OCI-LY7 (cell line): ENCODE results near the gene RNF212.

Experiments
- EZH2phosphoT487 ChIP-seq: fragments of 200-600 bp; sonication (generic); IDR thresholded peaks from 2 replicates; pipeline ENCODE4 v1.6.1; 2018; ENCODE audit warnings: low read depth, borderline replicate concordance, mild to moderate bottlenecking, mixed run types, antibody characterized with exemption, low read length, moderate library complexity, mixed read lengths
- TF ChIP-seq, protein P1 (sequence below): fragments of 200-600 bp; sonication (generic); conservative IDR thresholded peaks from 2 replicates; pipeline ENCODE4 v1.5.1; 2014; ENCODE audit warnings: mild to moderate bottlenecking, antibody characterized with exemption, low read length, moderate library complexity, mixed read lengths

DNA sequence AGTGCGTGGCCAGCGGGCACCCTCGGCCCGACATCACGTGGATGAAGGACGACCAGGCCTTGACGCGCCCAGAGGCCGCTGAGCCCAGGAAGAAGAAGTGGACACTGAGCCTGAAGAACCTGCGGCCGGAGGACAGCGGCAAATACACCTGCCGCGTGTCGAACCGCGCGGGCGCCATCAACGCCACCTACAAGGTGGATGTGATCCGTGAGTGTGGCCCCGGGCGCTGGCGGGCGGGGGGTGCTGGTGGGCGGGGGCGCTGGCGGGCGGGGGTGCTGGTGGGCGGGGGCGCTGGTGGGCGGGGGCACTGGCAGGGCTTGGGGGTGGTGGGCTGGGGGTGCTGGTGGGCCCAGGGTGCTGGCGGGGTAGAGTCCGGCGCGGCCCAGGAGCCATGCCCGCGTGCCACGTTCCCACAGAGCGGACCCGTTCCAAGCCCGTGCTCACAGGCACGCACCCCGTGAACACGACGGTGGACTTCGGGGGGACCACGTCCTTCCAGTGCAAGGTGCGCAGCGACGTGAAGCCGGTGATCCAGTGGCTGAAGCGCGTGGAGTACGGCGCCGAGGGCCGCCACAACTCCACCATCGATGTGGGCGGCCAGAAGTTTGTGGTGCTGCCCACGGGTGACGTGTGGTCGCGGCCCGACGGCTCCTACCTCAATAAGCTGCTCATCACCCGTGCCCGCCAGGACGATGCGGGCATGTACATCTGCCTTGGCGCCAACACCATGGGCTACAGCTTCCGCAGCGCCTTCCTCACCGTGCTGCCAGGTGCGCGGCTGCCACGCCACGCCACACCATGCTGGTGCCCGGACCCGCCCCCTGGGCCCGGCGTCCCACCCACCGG, 89.2 kb downstream of the RNF212 start:
- TF ChIP-seq, protein P1, sequence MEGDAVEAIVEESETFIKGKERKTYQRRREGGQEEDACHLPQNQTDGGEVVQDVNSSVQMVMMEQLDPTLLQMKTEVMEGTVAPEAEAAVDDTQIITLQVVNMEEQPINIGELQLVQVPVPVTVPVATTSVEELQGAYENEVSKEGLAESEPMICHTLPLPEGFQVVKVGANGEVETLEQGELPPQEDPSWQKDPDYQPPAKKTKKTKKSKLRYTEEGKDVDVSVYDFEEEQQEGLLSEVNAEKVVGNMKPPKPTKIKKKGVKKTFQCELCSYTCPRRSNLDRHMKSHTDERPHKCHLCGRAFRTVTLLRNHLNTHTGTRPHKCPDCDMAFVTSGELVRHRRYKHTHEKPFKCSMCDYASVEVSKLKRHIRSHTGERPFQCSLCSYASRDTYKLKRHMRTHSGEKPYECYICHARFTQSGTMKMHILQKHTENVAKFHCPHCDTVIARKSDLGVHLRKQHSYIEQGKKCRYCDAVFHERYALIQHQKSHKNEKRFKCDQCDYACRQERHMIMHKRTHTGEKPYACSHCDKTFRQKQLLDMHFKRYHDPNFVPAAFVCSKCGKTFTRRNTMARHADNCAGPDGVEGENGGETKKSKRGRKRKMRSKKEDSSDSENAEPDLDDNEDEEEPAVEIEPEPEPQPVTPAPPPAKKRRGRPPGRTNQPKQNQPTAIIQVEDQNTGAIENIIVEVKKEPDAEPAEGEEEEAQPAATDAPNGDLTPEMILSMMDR = no peak
- TF ChIP-seq EZH2phosphoT487 = no peak
